HG03565 (cell line): ENCODE data around the gene DYDC2.
"Not testable (repeated sequence)": the region's sequence is repeated elsewhere in the genome, so short reads cannot be mapped to it uniquely, and the experiment has no call there.

ENCODE experiments used
- ATAC-seq: cut with Tn5 transposase; IDR thresholded peaks from one replicate; pipeline ENCODE4 v1.9.1; 2021; ENCODE audit warnings: mild to moderate bottlenecking, moderate library complexity; ENCODE audit not compliant: unreplicated experiment

The DYDC2 gene, protein sequence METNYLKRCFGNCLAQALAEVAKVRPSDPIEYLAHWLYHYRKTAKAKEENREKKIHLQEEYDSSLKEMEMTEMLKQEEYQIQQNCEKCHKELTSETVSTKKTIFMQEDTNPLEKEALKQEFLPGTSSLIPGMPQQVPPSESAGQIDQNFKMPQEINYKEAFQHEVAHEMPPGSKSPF

DNA sequence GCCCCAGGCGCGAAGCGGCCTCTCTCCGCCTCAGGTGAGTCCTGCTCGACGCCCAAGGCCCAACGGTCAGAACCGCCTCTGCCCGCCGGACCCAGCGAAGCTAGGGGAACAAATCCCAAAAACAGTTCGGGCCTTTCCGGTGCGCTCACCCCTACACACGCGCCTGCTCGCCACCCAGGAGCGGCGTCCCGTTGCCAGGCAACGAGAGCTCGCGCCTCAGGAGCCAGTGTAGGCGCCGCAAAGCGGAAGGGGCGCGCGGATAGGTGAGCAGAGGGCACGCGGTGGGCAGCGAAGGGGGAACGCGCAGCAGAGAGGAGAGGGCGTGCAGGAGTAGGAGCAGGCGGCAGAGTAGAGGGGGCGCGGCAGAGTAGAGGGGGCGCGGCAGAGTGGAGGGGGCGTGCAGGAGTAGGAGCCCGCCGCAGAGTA is at the start of gene DYDC2, which contains the start of gene DYDC1:
TSS of gene DYDC2 (plus strand) at position 219 of the 426 bp plus-strand sequence. CDS start 5,663 bp downstream, outside the sequence.
TSS of gene DYDC1 (minus strand) at position 193 of the 426 bp plus-strand sequence. CDS start 4,154 bp downstream, outside the sequence.
- ATAC-seq = peak; percentile 60

DNA sequence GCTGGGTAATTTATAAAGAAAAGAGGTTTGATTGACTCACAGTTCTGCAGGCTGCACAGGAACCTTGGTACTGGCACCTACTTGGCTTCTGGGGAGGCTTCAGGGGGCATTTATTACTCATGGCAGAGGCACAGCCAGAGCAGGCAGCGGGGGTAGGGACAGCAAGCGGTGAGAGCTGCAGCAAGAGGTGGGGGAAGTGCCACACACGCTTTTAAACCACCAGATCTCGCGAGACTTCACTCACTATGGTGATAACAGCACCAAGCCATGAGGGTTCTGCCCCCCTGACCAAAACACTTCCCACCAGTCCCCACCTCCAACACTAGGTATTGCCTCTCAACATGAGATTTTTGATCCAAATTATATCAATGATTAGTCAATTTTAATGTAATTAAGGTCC is 43.1 kb upstream of the DYDC2 start:
- ATAC-seq = no peak

DNA sequence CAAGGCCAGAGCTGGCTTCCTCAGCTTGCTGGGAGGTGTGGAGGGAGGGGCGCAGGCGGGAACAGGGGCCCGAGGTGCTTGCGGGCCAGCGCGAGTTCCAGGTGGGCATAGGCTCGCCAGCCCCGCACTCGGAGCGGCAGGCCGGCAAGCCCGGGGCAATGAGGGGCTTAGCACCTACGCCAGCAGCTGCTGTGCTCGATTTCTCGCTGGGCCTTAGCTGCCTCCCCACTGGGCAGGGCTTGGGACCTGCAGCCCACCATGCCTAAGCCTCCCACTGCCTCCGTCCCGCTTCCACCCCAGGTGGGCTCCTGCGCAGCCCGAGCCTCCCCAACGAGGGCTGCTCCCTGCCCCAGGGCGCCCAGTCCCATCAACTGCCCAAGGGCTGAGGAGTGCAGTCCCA is 41.2 kb upstream of the DYDC2 start:
- ATAC-seq = no peak

DNA sequence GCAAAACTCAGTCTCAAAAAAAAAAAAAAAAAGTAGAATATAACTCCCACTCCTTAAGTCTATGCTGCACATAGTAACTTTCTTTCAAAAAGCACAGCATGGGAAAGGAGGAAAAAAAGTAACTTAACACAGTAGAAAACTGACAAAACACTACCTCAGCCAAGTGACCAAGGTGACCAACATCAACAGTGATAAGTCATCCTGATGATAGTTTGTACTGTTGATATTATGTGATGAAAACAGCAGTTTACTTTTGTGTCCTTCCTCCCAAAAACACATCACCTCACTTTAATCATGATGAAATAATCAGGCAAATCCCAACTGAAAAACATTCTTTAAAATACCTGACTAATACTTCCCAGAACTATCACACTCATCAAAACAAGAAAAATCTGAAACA is 37.8 kb upstream of the DYDC2 start:
- no peak for ATAC-seq

DNA sequence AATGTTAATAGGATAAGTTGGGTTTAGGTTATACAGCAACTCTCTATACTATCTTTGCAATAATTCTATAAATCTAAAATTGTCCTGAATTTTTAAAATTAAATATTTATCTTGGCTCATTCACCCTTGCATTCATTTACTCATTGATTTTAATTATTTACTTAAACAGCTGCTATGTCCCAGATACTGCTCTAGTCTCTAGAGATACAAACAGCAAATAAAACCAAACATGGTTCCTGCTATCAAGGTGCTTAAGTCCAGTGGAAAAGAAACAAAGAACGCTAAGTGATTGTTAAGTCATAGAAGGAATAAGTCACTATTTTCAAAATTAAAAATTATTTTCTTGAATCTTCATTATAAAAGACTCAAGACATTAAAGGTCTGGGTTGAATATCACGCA is 37.3 kb upstream of the DYDC2 start:
- ATAC-seq = no peak

DNA sequence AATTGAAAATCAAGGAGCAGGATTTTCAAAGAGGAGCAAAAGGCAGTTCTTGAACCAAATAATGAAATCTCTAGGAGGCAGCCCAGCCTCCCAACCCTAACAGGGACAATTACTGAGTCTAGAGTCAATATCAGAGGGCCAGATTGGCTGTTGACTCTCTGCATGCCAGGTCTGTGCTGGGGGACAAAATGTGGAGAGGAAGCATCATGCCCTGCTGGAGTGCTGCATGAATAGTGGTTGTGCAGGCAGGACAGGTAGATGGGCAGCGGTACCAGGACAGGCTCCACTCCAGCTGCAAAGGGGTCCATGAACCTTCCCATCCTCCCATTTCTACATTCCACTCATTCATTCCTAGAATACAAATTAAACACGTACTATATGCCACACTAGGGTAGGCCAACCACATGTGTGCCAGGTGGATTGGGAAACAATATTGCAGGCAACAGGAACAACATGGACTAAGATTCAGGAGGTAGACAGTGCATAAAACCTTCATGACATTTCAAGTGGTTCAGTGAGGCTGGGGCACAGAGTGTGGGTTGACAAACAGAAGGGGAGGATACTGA is 36.8 kb upstream of the DYDC2 start:
- ATAC-seq = no peak

DNA sequence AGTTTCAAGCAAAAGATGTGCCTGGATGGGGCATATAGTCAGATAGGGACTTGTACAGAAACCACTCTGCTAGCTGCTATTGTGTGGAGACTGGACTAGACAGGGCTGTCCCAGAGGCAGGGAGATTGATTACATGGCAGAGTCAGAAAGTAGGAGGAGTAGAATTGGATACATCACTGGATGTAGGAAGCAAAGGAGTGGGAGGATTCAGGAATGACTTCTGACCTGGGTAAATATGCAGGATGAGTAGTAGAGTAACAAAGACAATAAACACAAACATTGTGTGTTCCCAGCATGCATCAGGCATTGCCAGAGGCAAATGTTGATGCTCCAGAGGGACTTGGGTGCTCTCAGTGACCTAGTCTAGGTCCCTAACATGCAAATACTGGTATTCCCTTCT is 36.2 kb upstream of the DYDC2 start:
- ATAC-seq = no peak

DNA sequence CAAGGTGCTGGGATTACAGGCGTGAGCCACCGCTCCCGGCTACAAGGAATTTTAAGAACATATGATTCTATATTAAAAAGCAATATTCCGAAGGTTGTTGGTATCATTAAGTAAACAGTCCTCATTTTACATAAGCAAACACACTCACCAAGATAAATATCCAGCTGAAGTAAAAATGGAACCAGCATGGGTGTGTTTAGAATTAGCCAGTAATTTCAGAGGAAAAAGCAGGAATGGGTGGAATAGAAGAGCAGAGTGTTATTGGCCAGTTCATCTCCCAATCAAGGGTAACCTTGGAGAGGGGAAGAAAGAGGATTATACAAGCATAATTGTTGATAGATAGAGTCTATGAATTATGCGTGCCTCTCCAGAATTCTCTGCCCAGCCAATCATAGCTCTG is 35.4 kb upstream of the DYDC2 start:
- no peak for ATAC-seq

DNA sequence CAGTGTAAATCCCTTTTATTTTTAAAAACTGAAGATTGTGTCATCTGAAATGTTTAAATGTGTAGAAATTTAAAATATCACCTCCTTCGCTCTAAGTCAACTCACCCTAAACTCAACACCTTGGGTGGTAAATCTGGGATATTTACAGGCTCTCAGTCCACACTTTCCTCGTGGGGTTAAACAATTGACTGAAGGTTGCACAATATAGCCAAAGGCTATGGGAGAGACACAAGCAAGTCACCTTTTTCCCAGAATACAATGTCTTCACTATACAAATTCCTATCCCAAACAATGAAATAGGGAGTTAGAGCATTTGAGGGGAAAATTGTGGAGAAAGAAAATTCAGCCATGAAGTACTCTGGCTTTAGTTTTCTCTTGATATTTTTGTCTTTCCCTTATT is 34.4 kb upstream of the DYDC2 start:
- no peak for ATAC-seq

DNA sequence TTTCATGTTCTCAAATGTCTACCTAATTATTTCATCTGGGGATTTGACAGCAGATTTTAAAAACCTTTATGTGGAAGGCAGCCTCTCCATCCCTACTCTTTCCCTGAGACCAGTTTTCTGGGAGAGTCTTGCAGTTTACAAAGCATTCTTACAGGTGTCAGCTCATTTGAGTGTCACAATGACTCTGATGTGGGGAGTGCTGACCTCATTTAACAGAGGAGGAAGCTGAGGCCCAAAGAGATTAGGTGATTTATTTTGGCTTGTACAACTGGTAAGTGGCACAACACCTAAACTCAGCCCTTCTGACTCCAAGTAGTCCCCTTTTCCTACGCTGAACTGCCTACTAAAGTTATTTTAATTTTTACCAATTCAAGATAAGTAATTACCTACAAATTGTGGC is 33.9 kb upstream of the DYDC2 start:
- no peak for ATAC-seq

DNA sequence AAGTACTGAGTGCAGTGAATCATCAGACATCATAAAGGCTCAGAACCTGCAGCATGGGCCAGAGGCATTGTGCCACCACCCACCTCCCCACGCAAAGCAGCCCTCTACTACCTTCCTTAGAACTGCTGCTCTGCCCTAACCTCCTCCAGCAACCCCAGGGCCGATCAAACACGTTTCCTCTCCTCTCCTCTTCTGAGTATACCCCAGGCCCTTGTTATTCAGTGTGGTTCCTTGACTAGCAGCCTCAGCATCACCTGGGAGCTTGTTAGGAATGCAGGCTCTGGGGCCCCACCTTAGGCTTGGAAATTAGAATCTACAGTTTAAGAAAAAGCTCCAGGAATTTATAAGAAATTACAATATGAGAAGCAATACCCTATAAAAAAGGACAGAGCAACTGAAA is 33.3 kb upstream of the DYDC2 start:
- ATAC-seq = no peak

DNA sequence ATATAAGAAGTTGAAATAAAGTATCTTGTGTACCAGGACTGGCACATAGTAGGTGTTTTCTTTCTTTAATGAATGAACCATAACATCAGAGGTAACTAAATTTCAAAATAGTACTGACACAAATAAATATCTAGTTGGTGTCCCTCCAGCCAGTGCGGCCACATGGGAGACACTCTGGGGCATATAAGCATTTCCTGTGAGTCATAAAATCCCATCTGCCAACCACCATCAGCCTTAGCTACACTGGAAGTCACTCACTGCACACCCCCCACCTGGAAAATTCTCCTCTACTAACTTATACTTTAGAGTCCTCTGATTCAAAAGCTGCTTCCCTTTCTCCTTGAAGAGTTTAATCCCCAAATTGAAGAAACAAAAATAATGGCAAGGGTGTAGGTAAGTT is 32.5 kb upstream of the DYDC2 start:
- no peak for ATAC-seq

DNA sequence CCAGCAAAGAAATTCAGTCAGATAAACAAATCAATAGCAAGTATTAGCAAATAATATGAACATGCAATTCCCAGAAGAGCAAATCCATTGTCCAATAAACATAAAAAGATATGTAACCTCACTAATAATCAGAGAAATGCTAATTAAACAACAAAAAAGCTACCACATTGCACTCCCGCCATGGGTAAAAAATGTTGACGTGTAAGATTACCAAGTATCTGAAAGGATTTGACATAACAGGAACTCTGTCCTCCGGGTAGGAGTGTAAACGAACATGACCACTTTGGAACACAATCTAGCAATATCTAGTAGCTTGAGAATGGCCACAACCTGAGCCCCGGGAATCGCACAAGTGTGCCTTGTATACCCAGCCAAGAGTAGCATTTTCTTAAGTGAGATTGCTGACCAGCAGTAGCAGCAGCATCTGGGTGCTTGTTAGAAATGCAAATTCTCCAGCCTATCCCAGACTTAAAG is 31.7 kb upstream of the DYDC2 start:
- ATAC-seq = no peak

DNA sequence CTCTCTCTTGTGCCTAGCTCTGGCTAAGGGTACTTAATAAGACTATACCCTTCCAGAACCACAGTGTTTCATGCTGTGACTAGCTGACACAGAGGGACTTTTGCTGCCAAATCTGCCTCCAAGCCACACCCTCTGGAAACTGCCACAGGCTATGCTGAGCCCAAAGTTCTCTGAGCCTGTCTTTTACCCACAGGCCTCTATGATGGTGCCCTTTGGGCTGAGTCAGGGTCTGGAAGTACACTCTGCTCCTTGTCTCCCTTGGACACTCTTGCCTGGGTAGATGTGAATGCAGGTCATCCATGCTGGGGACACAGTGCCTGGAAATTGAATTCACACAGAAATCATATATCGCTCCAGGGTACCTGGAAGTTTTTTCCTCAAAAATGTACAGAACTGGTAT is 22.6 kb upstream of the DYDC2 start:
- ATAC-seq = no peak

DNA sequence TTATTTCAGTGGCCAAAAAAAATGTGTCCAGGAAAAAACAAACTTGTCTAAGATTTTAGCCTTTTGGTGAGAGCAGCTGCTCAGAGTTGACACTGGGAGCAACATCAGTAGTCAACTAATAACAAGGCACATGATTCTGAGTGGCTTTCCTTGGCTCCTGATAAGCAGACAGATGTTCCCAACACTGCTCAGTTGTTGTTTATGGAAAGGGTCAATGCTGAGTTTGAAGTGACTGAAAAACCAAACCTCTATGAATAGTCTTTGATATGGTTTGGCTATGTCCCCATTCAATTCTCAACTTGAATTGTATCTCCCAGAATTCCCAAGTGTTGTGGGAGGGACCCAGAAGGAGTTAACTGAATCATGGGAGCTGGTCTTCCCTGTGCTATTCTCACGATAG is 12.3 kb upstream of the DYDC2 start:
- ATAC-seq = no peak

DNA sequence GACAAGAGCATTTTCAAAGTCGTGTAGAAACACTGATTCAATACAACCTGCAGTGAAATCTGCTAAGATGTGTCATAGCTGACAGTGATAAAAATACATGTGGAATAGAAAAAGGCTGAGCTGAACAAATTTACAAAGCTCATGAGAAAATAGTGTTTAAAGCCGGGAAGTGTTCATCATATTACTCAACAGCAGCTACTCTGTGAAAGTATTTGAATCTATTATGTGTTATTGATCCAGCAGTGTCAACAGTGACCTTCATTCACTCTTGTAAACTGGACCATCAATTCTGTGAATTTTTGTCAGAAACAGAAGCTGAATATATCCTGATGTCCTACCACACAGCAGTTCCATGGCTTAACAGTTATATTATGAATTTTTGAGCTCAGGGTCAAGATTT is 11.7 kb upstream of the DYDC2 start:
- ATAC-seq = no peak

DNA sequence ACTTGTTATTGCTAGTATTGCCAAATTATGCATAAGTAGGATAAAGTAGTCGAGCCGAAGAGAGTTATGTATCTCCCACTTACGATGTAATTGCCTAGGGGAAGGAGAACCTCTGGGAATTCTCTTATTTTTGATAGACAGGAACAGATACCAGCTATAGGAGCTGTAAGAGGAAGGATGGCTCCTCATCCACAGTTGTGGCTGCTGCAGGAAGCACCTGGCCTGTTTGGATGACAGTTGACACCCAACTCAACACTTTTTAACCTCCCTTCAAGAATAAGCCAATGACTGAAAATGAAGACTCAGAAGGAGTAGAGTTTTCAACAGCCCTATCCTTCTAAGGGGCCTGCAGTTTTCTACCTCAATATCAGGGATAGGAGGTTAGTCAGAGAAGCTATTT is 6.3 kb upstream of the DYDC2 start:
- no peak for ATAC-seq

DNA sequence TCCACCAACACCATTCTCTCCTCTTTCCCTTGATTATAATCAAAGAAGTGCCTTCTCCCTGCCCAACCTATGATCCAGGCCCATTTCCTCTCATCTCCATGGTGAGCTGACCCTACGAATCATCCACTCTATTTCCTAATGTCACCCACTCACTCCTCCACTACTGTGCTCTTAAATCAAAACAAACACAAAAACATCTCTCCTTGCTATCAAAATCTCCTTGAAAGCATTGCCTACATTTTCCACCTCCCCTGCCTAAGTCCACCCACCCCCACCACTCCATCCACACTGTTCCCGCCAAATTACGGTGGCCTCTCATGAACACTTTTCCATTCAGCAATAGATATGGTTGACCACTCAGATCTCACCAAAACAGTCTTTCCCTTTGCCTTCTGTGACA is 5.4 kb upstream of the DYDC2 start:
- ATAC-seq = no peak

DNA sequence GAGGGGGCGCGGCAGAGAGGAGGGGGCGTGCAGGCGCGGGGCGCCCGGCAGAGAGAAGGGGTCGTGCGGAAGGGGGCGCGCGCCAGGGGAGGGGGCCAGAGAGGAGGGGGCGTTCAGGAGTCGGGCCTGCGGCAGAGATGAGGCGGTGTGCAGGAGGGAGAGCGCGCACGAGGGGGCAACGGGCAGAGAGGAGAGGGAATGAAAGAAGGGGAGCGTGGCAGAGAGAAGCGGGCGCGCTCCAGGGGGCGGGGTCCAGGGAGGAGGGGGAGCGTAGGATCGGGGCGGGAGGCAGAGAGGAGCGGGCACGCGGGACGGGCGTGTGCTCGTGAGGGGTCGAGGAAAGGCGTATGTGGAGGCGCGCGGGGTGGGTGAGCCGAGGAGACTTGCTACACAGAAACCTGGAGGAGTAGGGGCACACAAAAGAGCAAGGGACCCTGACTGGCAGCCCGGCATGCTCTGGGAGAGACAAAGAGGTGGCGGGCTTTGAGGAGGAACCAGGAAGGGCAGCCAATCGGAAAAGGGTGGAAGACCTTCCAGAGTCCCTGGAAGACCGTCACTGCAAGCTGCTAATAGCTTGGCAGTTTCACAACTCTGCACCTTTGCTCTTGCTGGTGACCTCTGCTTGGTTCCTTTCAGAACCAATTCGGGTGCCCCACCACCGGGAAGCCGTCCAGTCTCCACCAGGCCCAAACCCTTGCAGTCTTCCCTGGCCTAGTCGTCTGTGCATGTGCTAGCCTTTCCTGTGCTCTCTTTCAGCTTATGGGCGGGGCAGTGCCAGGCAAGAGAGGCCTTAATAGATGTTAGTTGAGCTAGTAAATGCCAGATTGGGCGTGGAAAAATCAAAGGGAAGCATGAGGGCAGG is 639 bp downstream of the DYDC2 start:
- ATAC-seq = no peak

DNA sequence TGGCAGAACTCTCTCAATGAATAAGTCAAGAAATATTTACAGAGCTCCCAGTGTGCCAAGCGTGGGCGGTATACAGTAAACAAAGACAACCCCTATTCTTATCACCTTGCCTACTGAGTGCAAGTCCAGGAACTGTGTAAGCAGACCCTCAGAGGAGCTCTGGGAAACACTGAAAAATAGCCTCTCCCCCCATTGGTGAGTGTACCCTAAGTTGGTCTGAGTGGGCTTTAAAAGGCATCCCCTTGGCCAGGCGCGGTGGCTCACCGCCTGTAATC is 1.2 kb downstream of the DYDC2 start:
- no peak for ATAC-seq

DNA sequence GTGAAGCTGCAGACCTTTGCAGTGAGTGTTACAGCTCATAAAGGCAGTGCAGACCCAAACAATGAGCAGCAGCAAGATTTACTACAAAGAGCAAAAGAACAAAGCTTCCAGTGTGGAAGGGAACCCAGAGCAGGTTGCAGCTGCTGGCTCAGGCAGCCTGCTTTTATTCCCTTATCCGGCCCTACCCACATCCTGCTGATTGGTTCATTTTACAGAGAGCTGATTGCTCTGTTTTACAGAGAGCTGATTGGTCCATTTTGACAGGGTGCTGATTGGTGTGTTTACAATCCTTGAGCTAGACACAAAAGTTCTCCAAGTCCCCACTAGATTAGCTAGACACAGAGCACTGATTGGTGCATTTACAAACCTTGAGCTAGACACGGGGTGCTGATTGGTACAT is 2.3 kb downstream of the DYDC2 start:
- not testable (repeated sequence) for ATAC-seq

DNA sequence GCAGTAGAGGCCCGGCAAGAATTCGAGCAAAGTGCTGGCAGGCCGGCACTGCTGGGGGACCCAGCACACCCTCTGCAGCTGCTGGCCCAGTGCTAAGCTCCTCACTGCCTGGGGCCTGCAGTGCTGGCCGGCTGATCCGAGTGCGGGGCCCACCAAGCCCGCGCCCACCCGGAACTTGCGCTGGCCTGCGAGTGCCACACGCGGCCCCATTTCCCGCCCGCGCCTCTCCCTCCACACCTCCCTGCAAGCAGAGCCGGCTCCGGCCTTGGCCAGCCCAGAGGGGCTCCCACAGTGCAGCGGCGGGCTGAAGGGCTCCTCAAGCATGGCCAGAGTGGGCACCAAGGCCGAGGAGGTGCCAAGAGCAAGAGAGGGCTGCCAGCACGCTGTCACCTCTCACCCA is 3.1 kb downstream of the DYDC2 start:
- ATAC-seq = no peak
